ENCODE measurements around the gene ALMS1. TPM values are rescaled to one million over a fixed set of nuclear protein-coding genes. Genes with fewer than 3 reads are reported as not detected.

ALMS1 gene
- total RNA-seq, 1 experiment from 2014 or later = 7.4 TPM

GRCh38 chr2:73561422-73561821 lies 175.8 kb downstream of the ALMS1 start:
- no peak for TF ChIP-seq CTCF (IDR thresholded peaks at IDR 0.05; ENCODE audit: insufficient read depth in 1 of 2, low read depth in 1 of 2, low read length in 1 of 2, severe bottlenecking in 1 of 2, unreplicated experiment in 1 of 2)
- Mint-ChIP-seq H3K4me1 (ENCODE audit: low read depth, unreplicated experiment) (no peaks in the 10 kb centered on the region), H3K27ac (ENCODE audit: unreplicated experiment) (no peak overlapping the region), H3K27me3 (ENCODE audit: insufficient read depth, unreplicated experiment) (no peaks in the 10 kb centered on the region), H3K4me3 (ENCODE audit: unreplicated experiment) (no peak overlapping the region), H3K9me3 (ENCODE audit: unreplicated experiment) (no peaks in the 10 kb centered on the region), H3K36me3 (ENCODE audit: insufficient read depth, unreplicated experiment) (no peaks in the 10 kb centered on the region)
- no TSS peak for BruUV-seq (replicated peaks)
- Histone ChIP-seq H3K27me3 (replicated peaks; ENCODE audit: control insufficient read depth, insufficient read depth, low read length) (no peaks in the 10 kb centered on the region), H3K4me3 (ENCODE audit: low read depth, low read length) (no peak overlapping the region), H3K4me1 (no peaks in the 10 kb centered on the region), H3K36me3 (ENCODE audit: control insufficient read depth, insufficient read depth, low read length) (no peaks in the 10 kb centered on the region), H3K9me3 (no peaks in the 10 kb centered on the region)
- intact Hi-C loops (cut with micrococcal nuclease; ENCODE audit: unreplicated experiment) = no loop called here
- POLR2A ChIA-PET = no interaction called here
- no peak for DNase-seq
- CTCF ChIA-PET = no interaction called here

- ChIA-PET CTCF (no interaction called here), POLR2A (no interaction called here)
- Histone ChIP-seq H3K9me3 (no peaks in the 10 kb centered on the region), H3K27me3 (replicated peaks; ENCODE audit: control insufficient read depth, insufficient read depth, low read length) (no peaks in the 10 kb centered on the region), H3K36me3 (ENCODE audit: control insufficient read depth, insufficient read depth, low read length) (no peaks in the 10 kb centered on the region), H3K4me3 (ENCODE audit: low read depth, low read length) (no peak overlapping the region), H3K4me1 (no peaks in the 10 kb centered on the region)
- Mint-ChIP-seq H3K36me3 (ENCODE audit: insufficient read depth, unreplicated experiment) (no peaks in the 10 kb centered on the region), H3K27ac (ENCODE audit: unreplicated experiment) (no peak overlapping the region), H3K4me3 (ENCODE audit: unreplicated experiment) (no peak overlapping the region), H3K27me3 (ENCODE audit: insufficient read depth, unreplicated experiment) (no peaks in the 10 kb centered on the region), H3K9me3 (ENCODE audit: unreplicated experiment) (no peaks in the 10 kb centered on the region), H3K4me1 (ENCODE audit: low read depth, unreplicated experiment) (no peaks in the 10 kb centered on the region)
- no TSS peak for BruUV-seq (replicated peaks)
- DNase-seq = no peak
- no peak for TF ChIP-seq CTCF (IDR thresholded peaks at IDR 0.05; ENCODE audit: insufficient read depth in 1 of 2, low read depth in 1 of 2, low read length in 1 of 2, severe bottlenecking in 1 of 2, unreplicated experiment in 1 of 2)
- intact Hi-C loops (cut with micrococcal nuclease; ENCODE audit: unreplicated experiment) = no loop called here
Measured at GRCh38 chr2:73564986-73565385, 179.3 kb downstream of the ALMS1 start.

GRCh38 chr2:73566288-73566878 lies 180.7 kb downstream of the ALMS1 start:
- ChIA-PET POLR2A (no interaction called here), CTCF (no interaction called here)
- BruUV-seq (replicated peaks) = no TSS peak
- Mint-ChIP-seq H3K27me3 (ENCODE audit: insufficient read depth, unreplicated experiment) (no peaks in the 10 kb centered on the region), H3K9me3 (ENCODE audit: unreplicated experiment) (no peaks in the 10 kb centered on the region), H3K4me3 (ENCODE audit: unreplicated experiment) (no peak overlapping the region), H3K4me1 (ENCODE audit: low read depth, unreplicated experiment) (no peaks in the 10 kb centered on the region), H3K36me3 (ENCODE audit: insufficient read depth, unreplicated experiment) (no peaks in the 10 kb centered on the region), H3K27ac (ENCODE audit: unreplicated experiment) (no peak overlapping the region)
- H3K36me3 ChIP-seq (ENCODE audit: control insufficient read depth, insufficient read depth, low read length) = no peaks in the 10 kb centered on the region
- no peaks in the 10 kb centered on the region for H3K9me3 ChIP-seq
- DNase-seq = no peak
- H3K4me3 ChIP-seq (ENCODE audit: low read depth, low read length) = no peak overlapping the region
- TF ChIP-seq CTCF (IDR thresholded peaks at IDR 0.05; ENCODE audit: insufficient read depth in 1 of 2, low read depth in 1 of 2, low read length in 1 of 2, severe bottlenecking in 1 of 2, unreplicated experiment in 1 of 2) = no peak
- no peaks in the 10 kb centered on the region for H3K4me1 ChIP-seq
- intact Hi-C loops (cut with micrococcal nuclease; ENCODE audit: unreplicated experiment) = no loop called here
- H3K27me3 ChIP-seq (replicated peaks; ENCODE audit: control insufficient read depth, insufficient read depth, low read length) = no peaks in the 10 kb centered on the region

All from Caco-2 (cell line).